HEK293 (cell line): Measurements from ENCODE around the gene DCUN1D3.

Experiments used
- CTCF ChIA-PET: fragments of 350-600 bp; formaldehyde crosslinking; extraction: SDS; loops from one replicate; lab custom pipeline; 2021; ENCODE audit warnings: antibody characterized with exemption; lab: Yijun Ruan, JAX
- POLR2A ChIA-PET: fragments of 300-600 bp; formaldehyde crosslinking; extraction: SDS; loops from one replicate; lab custom pipeline; 2020; ENCODE audit warnings: antibody characterized with exemption, inconsistent platforms; lab: Yijun Ruan, JAX
- H3K27ac ChIP-seq: fragments of 200-500 bp; sonication (Bioruptor generic); 2 replicates; pipeline ENCODE4 v1.5.1; 2014; ENCODE audit warnings: low read depth, low read length, control low read depth, inconsistent platforms; ENCODE audit errors: extremely low read depth
- H3K36me3 ChIP-seq, 2 experiments: fragments of 200-500 bp in 1 of 2; sonication (Bioruptor generic) in 1 of 2; 1 replicate in 1 of 2; 2 replicates in 1 of 2; pipeline ENCODE4 v1.5.1; 2014 to 2017; ENCODE audit warnings: inconsistent platforms in 2 of 2, low read length in 2 of 2; ENCODE audit not compliant: control insufficient read depth in 2 of 2, insufficient read depth in 1 of 2
- H3K4me1 ChIP-seq: fragments of 200-500 bp; sonication (Bioruptor generic); 2 replicates; pipeline ENCODE4 v1.5.1; 2014; ENCODE audit warnings: mild to moderate bottlenecking, low read length, inconsistent platforms; ENCODE audit not compliant: control insufficient read depth, insufficient read depth
- H3K4me3 ChIP-seq: 2 replicates; pipeline ENCODE4 v1.5.1; 2011; ENCODE audit warnings: low read depth, mild to moderate bottlenecking, control low read depth, low read length, moderate library complexity
- H3K9me3 ChIP-seq: fragments of 200-500 bp; sonication (Bioruptor generic); 2 replicates; pipeline ENCODE4 v1.5.1; 2014; ENCODE audit warnings: low read depth, low read length, inconsistent platforms; ENCODE audit not compliant: control insufficient read depth, insufficient read depth
- BCL11A ChIP-seq: fragments of 450-650 bp; formaldehyde crosslinking; IDR thresholded peaks from 2 replicates; pipeline ENCODE4 v1.5.1; 2016; ENCODE audit warnings: low read depth, missing biosample characterization, missing genetic modification characterization
- GLIS2 ChIP-seq: fragments of 450-650 bp; formaldehyde crosslinking; IDR thresholded peaks from 2 replicates; pipeline ENCODE4 v1.5.1; 2016; ENCODE audit warnings: missing biosample characterization, missing genetic modification characterization
- MEIS1 ChIP-seq: sonication (generic); formaldehyde crosslinking; IDR thresholded peaks from 2 replicates; pipeline ENCODE4 v1.8.1; 2022; ENCODE audit warnings: missing genetic modification reagents, mild to moderate bottlenecking, borderline replicate concordance
- OVOL3 ChIP-seq: fragments of 450-650 bp; formaldehyde crosslinking; IDR thresholded peaks from 2 replicates; pipeline ENCODE4 v1.5.1; 2016; ENCODE audit warnings: missing biosample characterization, missing genetic modification characterization
- PRDM4 ChIP-seq: fragments of 450-650 bp; formaldehyde crosslinking; IDR thresholded peaks from 2 replicates; pipeline ENCODE4 v1.5.1; 2017; ENCODE audit warnings: missing biosample characterization, missing genetic modification characterization
- RBAK ChIP-seq: fragments of 450-650 bp; formaldehyde crosslinking; IDR thresholded peaks from 2 replicates; pipeline ENCODE4 v1.5.1; 2016; ENCODE audit warnings: missing biosample characterization, missing genetic modification characterization
- SP3 ChIP-seq: fragments of 450-650 bp; formaldehyde crosslinking; IDR thresholded peaks from 2 replicates; pipeline ENCODE4 v1.5.1; 2016; ENCODE audit warnings: missing biosample characterization, missing genetic modification characterization
- TRIM28 ChIP-seq: IDR thresholded peaks from 2 replicates; pipeline ENCODE4 v1.6.1; 2011; ENCODE audit warnings: low read length, control low read depth, borderline replicate concordance
- ZNF10 ChIP-seq: fragments of 450-650 bp; formaldehyde crosslinking; IDR thresholded peaks from 2 replicates; pipeline ENCODE4 v1.5.1; 2017; ENCODE audit warnings: missing biosample characterization, missing genetic modification characterization
- ZNF121 ChIP-seq: fragments of 450-650 bp; formaldehyde crosslinking; IDR thresholded peaks from 2 replicates; pipeline ENCODE4 v1.5.1; 2016; ENCODE audit warnings: missing biosample characterization, missing genetic modification characterization
- ZNF146 ChIP-seq: fragments of 450-650 bp; formaldehyde crosslinking; IDR thresholded peaks from 2 replicates; pipeline ENCODE4 v1.5.1; 2016; ENCODE audit warnings: missing biosample characterization, missing genetic modification characterization
- ZNF169 ChIP-seq: fragments of 450-650 bp; formaldehyde crosslinking; IDR thresholded peaks from 2 replicates; pipeline ENCODE4 v1.5.1; 2016; ENCODE audit warnings: missing biosample characterization, missing genetic modification characterization
- ZNF248 ChIP-seq: fragments of 450-650 bp; formaldehyde crosslinking; IDR thresholded peaks from 2 replicates; pipeline ENCODE4 v1.5.1; 2017; ENCODE audit warnings: missing biosample characterization, missing genetic modification characterization
- ZNF266 ChIP-seq: fragments of 450-650 bp; formaldehyde crosslinking; IDR thresholded peaks from 2 replicates; pipeline ENCODE4 v1.5.1; 2016; ENCODE audit warnings: missing biosample characterization, missing genetic modification characterization, low read depth
- ZNF433 ChIP-seq: fragments of 450-650 bp; formaldehyde crosslinking; IDR thresholded peaks from 2 replicates; pipeline ENCODE4 v1.5.1; 2016; ENCODE audit warnings: missing biosample characterization, missing genetic modification characterization, low read depth
- ZNF621 ChIP-seq: fragments of 450-650 bp; formaldehyde crosslinking; IDR thresholded peaks from 2 replicates; pipeline ENCODE4 v1.5.1; 2017; ENCODE audit warnings: missing biosample characterization, missing genetic modification characterization
- ZNF623 ChIP-seq: fragments of 450-650 bp; formaldehyde crosslinking; IDR thresholded peaks from 2 replicates; pipeline ENCODE4 v1.5.1; 2016; ENCODE audit warnings: missing biosample characterization, missing genetic modification characterization
- ZNF624 ChIP-seq: fragments of 450-650 bp; formaldehyde crosslinking; IDR thresholded peaks from 2 replicates; pipeline ENCODE4 v1.5.1; 2017; ENCODE audit warnings: missing biosample characterization, missing genetic modification characterization
- ZNF654 ChIP-seq: fragments of 450-650 bp; formaldehyde crosslinking; IDR thresholded peaks from 2 replicates; pipeline ENCODE4 v1.5.1; 2016; ENCODE audit warnings: low read depth, missing biosample characterization, missing genetic modification characterization
- ZNF701 ChIP-seq: fragments of 450-650 bp; formaldehyde crosslinking; IDR thresholded peaks from 2 replicates; pipeline ENCODE4 v1.5.1; 2016; ENCODE audit warnings: missing biosample characterization, missing genetic modification characterization
- ZNF785 ChIP-seq: fragments of 450-650 bp; formaldehyde crosslinking; IDR thresholded peaks from 2 replicates; pipeline ENCODE4 v1.5.1; 2016; ENCODE audit warnings: missing biosample characterization, missing genetic modification characterization
- ZNF791 ChIP-seq: fragments of 450-650 bp; formaldehyde crosslinking; IDR thresholded peaks from 2 replicates; pipeline ENCODE4 v1.5.1; 2016; ENCODE audit warnings: missing biosample characterization, missing genetic modification characterization

The DCUN1D3 gene

GRCh38 chr16:20829536-20829935 is 70.6 kb downstream of the DCUN1D3 start:
- Histone ChIP-seq H3K4me1 (no peaks in the 10 kb centered on the region), H3K36me3 (peaks cover 12 to 78% of the 10 kb centered on the region in 2 experiments), H3K9me3 (no peaks in the 10 kb centered on the region), H3K27ac (no peak overlapping the region), H3K4me3 (no peak overlapping the region)
- ChIA-PET CTCF (no interaction called here), POLR2A (no interaction called here)
- TF ChIP-seq ZNF701 (tag by site-specific recombination) (no peak), ZNF785 (tag by site-specific recombination) (no peak), SP3 (tag by site-specific recombination) (no peak), ZNF621 (tag by site-specific recombination) (no peak), ZNF146 (tag by site-specific recombination) (no peak)

GRCh38 chr16:20826039-20826566 is 74.1 kb downstream of the DCUN1D3 start:
- Histone ChIP-seq H3K36me3 (peaks cover 12 to 80% of the 10 kb centered on the region in 2 experiments), H3K4me1 (no peaks in the 10 kb centered on the region), H3K4me3 (no peak overlapping the region), H3K27ac (no peak overlapping the region), H3K9me3 (no peaks in the 10 kb centered on the region)
- POLR2A ChIA-PET, result interaction anchor here (0.6 kb wide), 1 partner anchor 1461 kb away, joined by 4 read pairs; no protein-coding TSS in a partner anchor
- CTCF ChIA-PET, result no interaction called here
- no peak for TF ChIP-seq OVOL3 (tag by site-specific recombination)
- TF ChIP-seq ZNF433, result no peak
- no peak for TF ChIP-seq GLIS2
- TF ChIP-seq PRDM4 (tag by site-specific recombination), result no peak
- no peak for TF ChIP-seq BCL11A (tag by site-specific recombination)
- no peak for TF ChIP-seq ZNF266
- no peak for TF ChIP-seq ZNF624 (tag by site-specific recombination)
- no peak for TF ChIP-seq TRIM28
- no peak for TF ChIP-seq MEIS1 (CRISPR knock-in tag)
- TF ChIP-seq ZNF623 (tag by site-specific recombination), result no peak
- no peak for TF ChIP-seq ZNF169 (tag by site-specific recombination)
- TF ChIP-seq ZNF791 (tag by site-specific recombination), result no peak
- TF ChIP-seq ZNF654 (tag by site-specific recombination), result no peak

- CTCF ChIA-PET, result no interaction called here
- no peak overlapping the region for H3K4me3 ChIP-seq
- TF ChIP-seq ZNF10 (tag by site-specific recombination) (peak; percentile 78), ZNF248 (tag by site-specific recombination) (no peak), RBAK (tag by site-specific recombination) (no peak), ZNF121 (tag by site-specific recombination) (no peak)
Observed at GRCh38 chr16:20822521-20823325, 77.4 kb downstream of the DCUN1D3 start.

More at GRCh38 chr16:20822521-20823325, 77.4 kb downstream of the DCUN1D3 start:
- Histone ChIP-seq H3K9me3 (no peaks in the 10 kb centered on the region), H3K4me1 (no peaks in the 10 kb centered on the region), H3K36me3 (peaks cover 10 to 78% of the 10 kb centered on the region in 2 experiments), H3K27ac (no peak overlapping the region)
- POLR2A ChIA-PET, result no interaction called here
